Esophagus squamous epithelium (tissue), 5 donors: ENCODE measurements around the gene PJVK. TPM values are rescaled to one million over a fixed set of nuclear protein-coding genes. Genes with fewer than 3 reads are reported as not detected.

Experiments
- DNase-seq: peaks from one replicate; lab custom pipeline; 2025; lab: John Stamatoyannopoulos, UW
- H3K27ac ChIP-seq, 4 donors: fragments of 200-600 bp; sonication (generic); one replicate each; pipeline ENCODE4 v1.5.1; 2016 to 2019; ENCODE audit warnings: mild to moderate bottlenecking in 1 of 4
- H3K27me3 ChIP-seq, 4 donors: fragments of 200-600 bp; sonication (generic); 1 replicate in 3 of 4; 2 replicates in 1 of 4; pipeline versions ENCODE4 v1.5.1 to v1.6.0; 2017 to 2021; ENCODE audit warnings: antibody characterized with exemption in 1 of 4
- H3K36me3 ChIP-seq, 3 donors: fragments of 200-600 bp; sonication (generic); one replicate each; pipeline ENCODE4 v1.5.1; 2016 to 2019
- H3K4me1 ChIP-seq, 3 donors: fragments of 200-600 bp; sonication (generic); one replicate each; pipeline ENCODE4 v1.5.1; 2017 to 2019
- H3K4me3 ChIP-seq, 4 donors: fragments of 200-600 bp; sonication (generic); 1 replicate in 3 of 4; 2 replicates in 1 of 4; pipeline ENCODE4 v1.5.1; 2016 to 2019; ENCODE audit warnings: mild to moderate bottlenecking in 2 of 4, moderate library complexity in 1 of 4
- H3K9me3 ChIP-seq, 3 donors: fragments of 200-600 bp; sonication (generic); one replicate each; pipeline ENCODE4 v1.5.1; 2016 to 2019
- CTCF ChIP-seq, 6 experiments: fragments of 450-650 bp in 4 of 6; fragments of 200-600 bp in 2 of 6; sonication (generic) in 2 of 6; IDR thresholded peaks; one replicate each; pipeline ENCODE4 v1.5.1; 2016 to 2019; ENCODE audit warnings: antibody characterized with exemption in 6 of 6, mild to moderate bottlenecking in 4 of 6, moderate library complexity in 4 of 6
- POLR2A ChIP-seq, 4 donors: fragments of 450-650 bp; IDR thresholded peaks; one replicate each; pipeline ENCODE4 v1.6.1; 2017; ENCODE audit warnings: antibody characterized with exemption in 4 of 4, mild to moderate bottlenecking in 4 of 4, moderate library complexity in 3 of 4
- WGBS, 2 donors: methylation state at CpG; one replicate each; pipeline ENCODE4 v1.1.5; 2018; 5-methylcytosine and 5-hydroxymethylcytosine counted together
- intact Hi-C: fragments of 100-400 bp; cut with DNase I; formaldehyde crosslinking; loops from one replicate; pipeline ENCODE4 v1.15.0; 2022
- total RNA-seq, 4 donors: library from RNA; depleted of rRNA; stranded (reverse); fragments of >200 nt; gene quantifications; one replicate each; pipeline ENCODE4 v1.1.0, GENCODE V29; 2016
- donor health status: DM: yes; HTN: yes; CAD: no.

The PJVK gene
- total RNA-seq, 4 donors from 2014 or later = 0.35 to 3.4 (median 1.1) TPM; not detected in 1

GRCh38 chr2:178449700-178450523 is 1.3 kb upstream of the PJVK start:
- DNase-seq = no peak
- 12 to 16% methylated on average over 8 to 11 of the region's 18 CpGs for WGBS, 2 donors
- Histone ChIP-seq H3K36me3 (peaks cover 0 to 35% (median 0%) of the 10 kb centered on the region in 3 donors), H3K27me3 (no peaks in the 10 kb centered on the region), H3K27ac (peak overlapping the region; percentile 95 to 98 (median 95)), H3K4me1 (peaks cover 7 to 41% (median 13%) of the 10 kb centered on the region in 3 donors), H3K9me3 (no peaks in the 10 kb centered on the region), H3K4me3 (peak overlapping the region; percentile 71 to 91 (median 77))
- intact Hi-C loops = no loop called here
- no peak for TF ChIP-seq POLR2A (IDR thresholded peaks at IDR 0.05)
- no peak for TF ChIP-seq CTCF (IDR thresholded peaks at IDR 0.05)

- WGBS, 2 donors = no CpG with 5 or more reads among the region's 25 CpGs
- no peaks in the 10 kb centered on the region for H3K27me3 ChIP-seq
- peak overlapping the region; percentile 95 to 98 (median 95) for H3K27ac ChIP-seq
- DNase-seq = peak; percentile 47
- no peaks in the 10 kb centered on the region for H3K9me3 ChIP-seq
- peaks cover 7 to 41% (median 13%) of the 10 kb centered on the region in 3 donors for H3K4me1 ChIP-seq
- no peak for TF ChIP-seq POLR2A (IDR thresholded peaks at IDR 0.05)
- TF ChIP-seq CTCF (IDR thresholded peaks at IDR 0.05) = peak in 1 of 6 experiments; percentile 2
- peak overlapping the region; percentile 71 to 91 (median 77) for H3K4me3 ChIP-seq
- intact Hi-C loops = no loop called here
- peaks cover 0 to 30% (median 0%) of the 10 kb centered on the region in 3 donors for H3K36me3 ChIP-seq
Measured at GRCh38 chr2:178450524-178450773, 729 bp upstream of the PJVK start.

GRCh38 chr2:178452334-178452733 is 1.2 kb downstream of the PJVK start:
- TF ChIP-seq POLR2A (IDR thresholded peaks at IDR 0.05) (no peak), CTCF (IDR thresholded peaks at IDR 0.05) (no peak)
- H3K27me3 ChIP-seq = no peaks in the 10 kb centered on the region
- no peak for DNase-seq
- intact Hi-C loops = no loop called here
- peak overlapping the region in 1 of 4 donors; percentile 95 for H3K27ac ChIP-seq
- H3K4me1 ChIP-seq = peaks cover 7 to 41% (median 13%) of the 10 kb centered on the region in 3 donors
- no peaks in the 10 kb centered on the region for H3K9me3 ChIP-seq
- peaks cover 0 to 13% (median 0%) of the 10 kb centered on the region in 3 donors for H3K36me3 ChIP-seq
- no peak overlapping the region for H3K4me3 ChIP-seq
- WGBS, 2 donors = 96% methylated on average over 2 of the region's 2 CpGs

GRCh38 chr2:178452870-178453269 is 1.7 kb downstream of the PJVK start:
- Histone ChIP-seq H3K27ac (no peak overlapping the region), H3K4me3 (no peak overlapping the region), H3K27me3 (no peaks in the 10 kb centered on the region), H3K36me3 (peaks cover 0 to 9% (median 0%) of the 10 kb centered on the region in 3 donors), H3K9me3 (no peaks in the 10 kb centered on the region), H3K4me1 (peaks cover 7 to 37% (median 13%) of the 10 kb centered on the region in 3 donors)
- DNase-seq = no peak
- TF ChIP-seq POLR2A (IDR thresholded peaks at IDR 0.05) (no peak), CTCF (IDR thresholded peaks at IDR 0.05) (no peak)
- intact Hi-C loops = no loop called here
- 74% methylated on average over 5 of the region's 5 CpGs for WGBS, 2 donors

GRCh38 chr2:178455947-178456346 is 4.8 kb downstream of the PJVK start:
- no peak overlapping the region for H3K4me3 ChIP-seq
- WGBS, 2 donors = 92% methylated on average over 5 of the region's 5 CpGs
- intact Hi-C loops = no loop called here
- peaks cover 0 to 12% (median 0%) of the 10 kb centered on the region in 3 donors for H3K4me1 ChIP-seq
- H3K36me3 ChIP-seq = no peaks in the 10 kb centered on the region
- H3K27ac ChIP-seq = no peak overlapping the region
- H3K9me3 ChIP-seq = no peaks in the 10 kb centered on the region
- TF ChIP-seq POLR2A (IDR thresholded peaks at IDR 0.05) (no peak), CTCF (IDR thresholded peaks at IDR 0.05) (no peak)
- DNase-seq = no peak
- H3K27me3 ChIP-seq = no peaks in the 10 kb centered on the region
